ACC112 (cell line): Measurements from ENCODE around the gene ANKS1A.
"Not testable (repeated sequence)": the region's sequence is repeated elsewhere in the genome, so short reads cannot be mapped to it uniquely, and the experiment has no call there.

Experiments used
- H2AFZ ChIP-seq: fragments of 200-600 bp; sonication (generic); one replicate; pipeline ENCODE4 v1.6.0; 2017; ENCODE audit warnings: antibody characterized with exemption, low read length; ENCODE audit not compliant: unreplicated experiment
- H3K27ac ChIP-seq: fragments of 200-600 bp; sonication (generic); 2 replicates; pipeline ENCODE4 v1.5.1; 2014; ENCODE audit warnings: low read depth, mild to moderate bottlenecking, antibody characterized with exemption, low read length, moderate library complexity
- H3K27me3 ChIP-seq: fragments of 200-600 bp; sonication (generic); 2 replicates; pipeline ENCODE4 v1.6.1; 2014; ENCODE audit warnings: mild to moderate bottlenecking, antibody characterized with exemption, low read length, moderate library complexity, mixed read lengths; ENCODE audit not compliant: insufficient read depth
- H3K36me3 ChIP-seq: fragments of 200-600 bp; sonication (generic); 2 replicates; pipeline ENCODE4 v1.6.1; 2016; ENCODE audit warnings: mild to moderate bottlenecking, antibody characterized with exemption, low read length, moderate library complexity, mixed read lengths; ENCODE audit not compliant: insufficient read depth
- H3K4me1 ChIP-seq: fragments of 200-600 bp; sonication (generic); one replicate; pipeline ENCODE4 v1.6.1; 2016; ENCODE audit warnings: low read length, mixed read lengths; ENCODE audit not compliant: insufficient read depth, unreplicated experiment, control insufficient read depth
- H3K4me3 ChIP-seq: fragments of 200-600 bp; sonication (generic); 2 replicates; pipeline ENCODE4 v1.5.1; 2014; ENCODE audit warnings: mild to moderate bottlenecking, low read depth, low read length
- H3K79me2 ChIP-seq: fragments of 200-600 bp; sonication (generic); one replicate; pipeline ENCODE4 v1.6.0; 2016; ENCODE audit warnings: low read length; ENCODE audit not compliant: control insufficient read depth, unreplicated experiment, insufficient read depth

ANKS1A gene

GRCh38 chr6:34992376-34992775, 103.3 kb downstream of the ANKS1A start:
- Histone ChIP-seq H3K27me3 (no peaks in the 10 kb centered on the region), H3K4me1 (peaks cover 7% of the 10 kb centered on the region), H3K27ac (no peak overlapping the region), H3K79me2 (no peaks in the 10 kb centered on the region), H3K4me3 (no peak overlapping the region), H3K36me3 (no peaks in the 10 kb centered on the region), H2AFZ (no peak overlapping the region)

- H3K27ac ChIP-seq = no peak overlapping the region
- H3K27me3 ChIP-seq = no peaks in the 10 kb centered on the region
- no peaks in the 10 kb centered on the region for H3K79me2 ChIP-seq
- no peak overlapping the region for H2AFZ ChIP-seq
- H3K4me1 ChIP-seq = peaks cover 7% of the 10 kb centered on the region
- no peaks in the 10 kb centered on the region for H3K36me3 ChIP-seq
- H3K4me3 ChIP-seq = no peak overlapping the region
Observed at GRCh38 chr6:34993213-34993612, 104.2 kb downstream of the ANKS1A start.

GRCh38 chr6:34994693-34995092, 105.6 kb downstream of the ANKS1A start:
- Histone ChIP-seq H2AFZ (no peak overlapping the region), H3K27me3 (no peaks in the 10 kb centered on the region), H3K36me3 (no peaks in the 10 kb centered on the region), H3K4me1 (peaks cover 7% of the 10 kb centered on the region), H3K79me2 (no peaks in the 10 kb centered on the region), H3K4me3 (no peak overlapping the region), H3K27ac (no peak overlapping the region)

- H3K27me3 ChIP-seq, H2AFZ ChIP-seq, H3K27ac ChIP-seq, H3K4me1 ChIP-seq, H3K36me3 ChIP-seq, H3K4me3 ChIP-seq, H3K79me2 ChIP-seq: not testable (repeated sequence)
Observed at GRCh38 chr6:34998417-34998816, 109.4 kb downstream of the ANKS1A start.

GRCh38 chr6:34999153-34999552, 110.1 kb downstream of the ANKS1A start:
- H3K27ac ChIP-seq, H3K4me1 ChIP-seq, H2AFZ ChIP-seq, H3K79me2 ChIP-seq, H3K27me3 ChIP-seq, H3K36me3 ChIP-seq, H3K4me3 ChIP-seq: not testable (repeated sequence)

GRCh38 chr6:34999962-35000361, 110.9 kb downstream of the ANKS1A start:
- not testable (repeated sequence) for H2AFZ ChIP-seq, H3K79me2 ChIP-seq, H3K36me3 ChIP-seq, H3K4me1 ChIP-seq, H3K27me3 ChIP-seq, H3K4me3 ChIP-seq, H3K27ac ChIP-seq

GRCh38 chr6:35001349-35001748, 112.3 kb downstream of the ANKS1A start:
- not testable (repeated sequence) for H3K79me2 ChIP-seq, H3K27ac ChIP-seq, H2AFZ ChIP-seq, H3K27me3 ChIP-seq, H3K4me3 ChIP-seq, H3K4me1 ChIP-seq, H3K36me3 ChIP-seq

GRCh38 chr6:35003886-35004530, 115.0 kb downstream of the ANKS1A start:
- H3K4me1 ChIP-seq, H3K4me3 ChIP-seq, H2AFZ ChIP-seq, H3K27ac ChIP-seq, H3K79me2 ChIP-seq, H3K36me3 ChIP-seq, H3K27me3 ChIP-seq: not testable (repeated sequence)

GRCh38 chr6:35007016-35007415, 118.0 kb downstream of the ANKS1A start:
- Histone ChIP-seq H3K36me3 (no peaks in the 10 kb centered on the region), H3K27ac (no peak overlapping the region), H3K27me3 (no peaks in the 10 kb centered on the region), H2AFZ (no peak overlapping the region), H3K79me2 (no peaks in the 10 kb centered on the region), H3K4me3 (no peak overlapping the region), H3K4me1 (no peaks in the 10 kb centered on the region)

GRCh38 chr6:35008858-35009257, 119.8 kb downstream of the ANKS1A start:
- Histone ChIP-seq H2AFZ (no peak overlapping the region), H3K27ac (no peak overlapping the region), H3K36me3 (no peaks in the 10 kb centered on the region), H3K4me1 (no peaks in the 10 kb centered on the region), H3K79me2 (no peaks in the 10 kb centered on the region), H3K4me3 (no peak overlapping the region), H3K27me3 (no peaks in the 10 kb centered on the region)

GRCh38 chr6:35011096-35012041, 122.3 kb downstream of the ANKS1A start:
- H3K27ac ChIP-seq = no peak overlapping the region
- no peaks in the 10 kb centered on the region for H3K79me2 ChIP-seq
- H2AFZ ChIP-seq = no peak overlapping the region
- peaks cover 21% of the 10 kb centered on the region for H3K4me1 ChIP-seq
- H3K27me3 ChIP-seq = no peaks in the 10 kb centered on the region
- H3K4me3 ChIP-seq = no peak overlapping the region
- no peaks in the 10 kb centered on the region for H3K36me3 ChIP-seq
